Measurements from ENCODE around the gene FLYWCH1. TPM values are rescaled to one million over a fixed set of nuclear protein-coding genes. Genes with fewer than 3 reads are reported as not detected.
"Not testable (repeated sequence)": the region's sequence is repeated elsewhere in the genome, so short reads cannot be mapped to it uniquely, and the experiment has no call there.

Gene FLYWCH1
- total and polyA plus RNA-seq, 9 of the 15 experiments (the other 6 are each of a cell fraction or from before 2014, with no cell fraction given): 0.18 to 33.6 (median 11.3) TPM

GRCh38 chr16:2943716-2944115 lies 32.0 kb downstream of the FLYWCH1 start:
- ATAC-seq; H3K4me3 ChIP-seq; H3K27ac ChIP-seq (ENCODE audit: extremely low read depth, low read depth, low read length); H3K4me1 ChIP-seq (replicated peaks in 1 of 2; ENCODE audit: control insufficient read depth in 2 of 2, insufficient read depth in 2 of 2, low read length in 2 of 2); H3K9ac ChIP-seq (ENCODE audit: insufficient read depth in 1 of 2, low read depth in 2 of 2, low read length in 2 of 2); CTCF ChIA-PET (ENCODE audit: low intra/inter-chr PET ratio); intact Hi-C loops (cut with micrococcal nuclease); H3K9me1 ChIP-seq (ENCODE audit: control insufficient read depth, insufficient read depth, low read length); H3K27me3 ChIP-seq (ENCODE audit: control insufficient read depth in 2 of 2, insufficient read depth in 2 of 2, low read length in 2 of 2); H3K79me2 ChIP-seq (ENCODE audit: control insufficient read depth, insufficient read depth, low read length); BruUV-seq (replicated peaks); FAIRE-seq; in situ Hi-C loops (cut with MboI); H2AFZ ChIP-seq (ENCODE audit: low read depth, low read length); DNase-seq (ENCODE audit: extremely low read depth in 1 of 4, low spot score in 3 of 4); H3K9me3 ChIP-seq (replicated peaks; ENCODE audit: control insufficient read depth, insufficient read depth, low read depth, low read length); H3K4me2 ChIP-seq (ENCODE audit: insufficient read depth, low read length); H4K20me1 ChIP-seq (replicated peaks; ENCODE audit: control insufficient read depth, insufficient read depth, low read length): not testable (repeated sequence)
- WGBS (ENCODE audit: insufficient coverage, low coverage, missing lambda C conversion rate): 94% methylated on average over 12 of the region's 12 CpGs
- TF ChIP-seq ZNF121 (CRISPR knock-in tag; conservative IDR thresholded peaks at IDR 0.05): peak; percentile 66
- POLR2A ChIA-PET: interaction anchor here (0.8 to 1.1 kb wide), 2 partner anchors 12 to 22 kb away, joined by 3 read pairs; no protein-coding TSS in a partner anchor
- H3K36me3 ChIP-seq (ENCODE audit: control insufficient read depth, insufficient read depth, low read length): peaks cover 29% of the 10 kb centered on the region; the same call in 2 of the 3 replicates

GRCh38 chr16:2946649-2947048 lies 34.9 kb downstream of the FLYWCH1 start:
- in situ Hi-C loops (cut with MboI) (no loop called here), intact Hi-C loops (cut with micrococcal nuclease) (no loop called here)
- DNase-seq (ENCODE audit: extremely low read depth in 1 of 4, low spot score in 3 of 4) (no peak), FAIRE-seq (peak; percentile 44), ATAC-seq (no peak)
- ChIA-PET POLR2A (no interaction called here), CTCF (ENCODE audit: low intra/inter-chr PET ratio) (no interaction called here)
- Histone ChIP-seq H3K4me3 (no peak overlapping the region), H3K27ac (ENCODE audit: extremely low read depth, low read depth, low read length) (no peak overlapping the region), H3K27me3 (ENCODE audit: control insufficient read depth in 2 of 2, insufficient read depth in 2 of 2, low read length in 2 of 2) (peaks cover 0 to 7% of the 10 kb centered on the region in 2 experiments; a peak in 1 of 5 replicates), H3K9me1 (ENCODE audit: control insufficient read depth, insufficient read depth, low read length) (no peaks in the 10 kb centered on the region), H3K79me2 (ENCODE audit: control insufficient read depth, insufficient read depth, low read length) (no peaks in the 10 kb centered on the region), H2AFZ (ENCODE audit: low read depth, low read length) (no peak overlapping the region), H3K36me3 (ENCODE audit: control insufficient read depth, insufficient read depth, low read length) (peaks cover 9% of the 10 kb centered on the region; the same call in 2 of the 3 replicates), H3K9me3 (replicated peaks; ENCODE audit: control insufficient read depth, insufficient read depth, low read depth, low read length) (no peaks in the 10 kb centered on the region), H4K20me1 (replicated peaks; ENCODE audit: control insufficient read depth, insufficient read depth, low read length) (0 out of 2 replicates have a peak, but pooled peaks cover 10% of the 10 kb centered on the region), H3K4me2 (ENCODE audit: insufficient read depth, low read length) (no peak overlapping the region), H3K4me1 (replicated peaks in 1 of 2; ENCODE audit: control insufficient read depth in 2 of 2, insufficient read depth in 2 of 2, low read length in 2 of 2) (peaks cover 0 to 22% of the 10 kb centered on the region in 2 experiments; a peak in 3 of 5 replicates), H3K9ac (ENCODE audit: insufficient read depth in 1 of 2, low read depth in 2 of 2, low read length in 2 of 2) (no peak overlapping the region)
- no TSS peak for BruUV-seq (replicated peaks)
- no peak for TF ChIP-seq TEAD4 (IDR thresholded peaks at IDR 0.05; ENCODE audit: low read length)
- no peak for TF ChIP-seq TEAD4 (CRISPR knock-in tag; IDR thresholded peaks at IDR 0.05; ENCODE audit: borderline replicate concordance)
- 83% methylated on average over 4 of the region's 4 CpGs for WGBS (ENCODE audit: insufficient coverage, low coverage, missing lambda C conversion rate)

All from K562 (cell line).